HG03135 (cell line): ENCODE results near the gene PYGB.
"Not testable (repeated sequence)": the region's sequence is repeated elsewhere in the genome, so short reads cannot be mapped to it uniquely, and the experiment has no call there.

Source experiments
- ATAC-seq: cut with Tn5 transposase; IDR thresholded peaks from one replicate; pipeline ENCODE4 v1.9.1; 2021; ENCODE audit warnings: mild to moderate bottlenecking, moderate library complexity; ENCODE audit not compliant: unreplicated experiment

Gene PYGB

GRCh38 chr20:25310268-25310920, 62.5 kb downstream of the PYGB start:
- peak; percentile 87 for ATAC-seq

GRCh38 chr20:25310921-25311728, 63.2 kb downstream of the PYGB start:
- ATAC-seq = no peak

- not testable (repeated sequence) for ATAC-seq
Observed at GRCh38 chr20:25312716-25313115, 64.8 kb downstream of the PYGB start.

- no peak for ATAC-seq
Observed at GRCh38 chr20:25313593-25313992, 65.7 kb downstream of the PYGB start.

- no peak for ATAC-seq
Observed at GRCh38 chr20:25314497-25315417, 66.9 kb downstream of the PYGB start.

GRCh38 chr20:25315418-25316210, 67.7 kb downstream of the PYGB start:
- ATAC-seq = no peak

GRCh38 chr20:25316506-25317190, 68.8 kb downstream of the PYGB start:
- no peak for ATAC-seq

GRCh38 chr20:25317351-25318075, 69.6 kb downstream of the PYGB start:
- ATAC-seq = no peak

- peak; percentile 85 for ATAC-seq
Observed at GRCh38 chr20:25318471-25319240, 70.8 kb downstream of the PYGB start.

GRCh38 chr20:25319241-25320034, 71.6 kb downstream of the PYGB start:
- ATAC-seq = peak; percentile 15

- no peak for ATAC-seq
Observed at GRCh38 chr20:25320035-25320800, 72.3 kb downstream of the PYGB start.

- ATAC-seq = no peak
Observed at GRCh38 chr20:25321262-25321831, 73.5 kb downstream of the PYGB start.

- no peak for ATAC-seq
Observed at GRCh38 chr20:25321991-25322390, 74.1 kb downstream of the PYGB start.

- no peak for ATAC-seq
Observed at GRCh38 chr20:25323496-25324246, 75.8 kb downstream of the PYGB start.

- ATAC-seq = no peak
Observed at GRCh38 chr20:25324412-25324811, 76.5 kb downstream of the PYGB start.

- no peak for ATAC-seq
Observed at GRCh38 chr20:25325073-25325472, 77.2 kb downstream of the PYGB start.
